HL-60 (cell line): ENCODE measurements around the gene FGF1.
"Not testable (repeated sequence)": the region's sequence is repeated elsewhere in the genome, so short reads cannot be mapped to it uniquely, and the experiment has no call there.

Experiments used
- DNase-seq, 2 experiments: peaks; one replicate each; pipeline ENCODE4 v3.0.0-alpha.2; 2010 to 2020; ENCODE audit warnings: low read depth in 1 of 2, low spot score in 1 of 2
- H3K27ac ChIP-seq: fragments of 250-450 bp; sonication (Bioruptor Pico); replicated peaks from 2 replicates; pipeline ENCODE4 v1.5.1; 2020; ENCODE audit warnings: mild to moderate bottlenecking, moderate library complexity
- H3K27me3 ChIP-seq: fragments of 250-450 bp; sonication (Bioruptor Pico); 2 replicates; pipeline ENCODE4 v1.5.1; 2021; ENCODE audit warnings: mild to moderate bottlenecking, moderate library complexity; ENCODE audit not compliant: insufficient read depth, poor library complexity, severe bottlenecking
- H3K4me3 ChIP-seq: replicated peaks from 2 replicates; pipeline ENCODE4 v1.5.1; 2011; ENCODE audit warnings: mild to moderate bottlenecking, control low read depth, low read length; ENCODE audit not compliant: insufficient read depth
- GABPA ChIP-seq: IDR thresholded peaks from 2 replicates; pipeline ENCODE4 v1.6.1; 2012; ENCODE audit warnings: low read depth
- POLR2AphosphoS5 ChIP-seq: IDR thresholded peaks from 2 replicates; pipeline ENCODE4 v1.6.1; 2012; ENCODE audit warnings: low read depth
- SPI1 ChIP-seq: IDR thresholded peaks from 2 replicates; pipeline ENCODE4 v1.6.1; 2012; ENCODE audit warnings: low read depth, mild to moderate bottlenecking, borderline replicate concordance
- TF ChIP-seq, protein P1 (sequence below): IDR thresholded peaks from one replicate; pipeline ENCODE4 v1.5.1; 2011; ENCODE audit warnings: low read length, control low read depth, inconsistent platforms; ENCODE audit not compliant: insufficient read depth
- TF ChIP-seq, protein P2 (sequence below): IDR thresholded peaks from 2 replicates; pipeline ENCODE4 v1.6.1; 2012; ENCODE audit warnings: low read depth; ENCODE audit not compliant: insufficient replicate concordance

FGF1 gene

DNA sequence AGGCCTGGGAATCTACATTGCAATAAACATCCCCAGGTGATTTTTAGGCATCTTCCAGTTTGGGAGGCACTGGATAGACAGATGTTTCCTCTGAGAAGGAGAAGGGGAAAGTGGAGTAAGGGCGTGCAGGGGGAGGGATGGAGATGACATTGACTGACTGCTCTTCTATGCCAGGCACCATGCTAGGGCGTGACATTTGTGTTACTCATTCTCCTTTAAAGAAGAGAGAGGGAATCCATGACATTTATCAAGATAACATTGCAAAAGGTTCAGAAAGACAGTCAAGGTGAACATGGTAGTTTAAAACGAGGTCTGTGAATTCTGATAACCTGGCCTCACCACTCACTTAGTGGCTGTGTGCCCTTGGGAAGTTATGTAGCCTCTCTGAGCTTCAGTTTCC is 35.8 kb downstream of the FGF1 start:
- TF ChIP-seq SPI1, result no peak
- TF ChIP-seq, protein P1, sequence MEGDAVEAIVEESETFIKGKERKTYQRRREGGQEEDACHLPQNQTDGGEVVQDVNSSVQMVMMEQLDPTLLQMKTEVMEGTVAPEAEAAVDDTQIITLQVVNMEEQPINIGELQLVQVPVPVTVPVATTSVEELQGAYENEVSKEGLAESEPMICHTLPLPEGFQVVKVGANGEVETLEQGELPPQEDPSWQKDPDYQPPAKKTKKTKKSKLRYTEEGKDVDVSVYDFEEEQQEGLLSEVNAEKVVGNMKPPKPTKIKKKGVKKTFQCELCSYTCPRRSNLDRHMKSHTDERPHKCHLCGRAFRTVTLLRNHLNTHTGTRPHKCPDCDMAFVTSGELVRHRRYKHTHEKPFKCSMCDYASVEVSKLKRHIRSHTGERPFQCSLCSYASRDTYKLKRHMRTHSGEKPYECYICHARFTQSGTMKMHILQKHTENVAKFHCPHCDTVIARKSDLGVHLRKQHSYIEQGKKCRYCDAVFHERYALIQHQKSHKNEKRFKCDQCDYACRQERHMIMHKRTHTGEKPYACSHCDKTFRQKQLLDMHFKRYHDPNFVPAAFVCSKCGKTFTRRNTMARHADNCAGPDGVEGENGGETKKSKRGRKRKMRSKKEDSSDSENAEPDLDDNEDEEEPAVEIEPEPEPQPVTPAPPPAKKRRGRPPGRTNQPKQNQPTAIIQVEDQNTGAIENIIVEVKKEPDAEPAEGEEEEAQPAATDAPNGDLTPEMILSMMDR, result no peak
- TF ChIP-seq POLR2AphosphoS5, result no peak
- TF ChIP-seq GABPA, result no peak
- TF ChIP-seq, protein P2, sequence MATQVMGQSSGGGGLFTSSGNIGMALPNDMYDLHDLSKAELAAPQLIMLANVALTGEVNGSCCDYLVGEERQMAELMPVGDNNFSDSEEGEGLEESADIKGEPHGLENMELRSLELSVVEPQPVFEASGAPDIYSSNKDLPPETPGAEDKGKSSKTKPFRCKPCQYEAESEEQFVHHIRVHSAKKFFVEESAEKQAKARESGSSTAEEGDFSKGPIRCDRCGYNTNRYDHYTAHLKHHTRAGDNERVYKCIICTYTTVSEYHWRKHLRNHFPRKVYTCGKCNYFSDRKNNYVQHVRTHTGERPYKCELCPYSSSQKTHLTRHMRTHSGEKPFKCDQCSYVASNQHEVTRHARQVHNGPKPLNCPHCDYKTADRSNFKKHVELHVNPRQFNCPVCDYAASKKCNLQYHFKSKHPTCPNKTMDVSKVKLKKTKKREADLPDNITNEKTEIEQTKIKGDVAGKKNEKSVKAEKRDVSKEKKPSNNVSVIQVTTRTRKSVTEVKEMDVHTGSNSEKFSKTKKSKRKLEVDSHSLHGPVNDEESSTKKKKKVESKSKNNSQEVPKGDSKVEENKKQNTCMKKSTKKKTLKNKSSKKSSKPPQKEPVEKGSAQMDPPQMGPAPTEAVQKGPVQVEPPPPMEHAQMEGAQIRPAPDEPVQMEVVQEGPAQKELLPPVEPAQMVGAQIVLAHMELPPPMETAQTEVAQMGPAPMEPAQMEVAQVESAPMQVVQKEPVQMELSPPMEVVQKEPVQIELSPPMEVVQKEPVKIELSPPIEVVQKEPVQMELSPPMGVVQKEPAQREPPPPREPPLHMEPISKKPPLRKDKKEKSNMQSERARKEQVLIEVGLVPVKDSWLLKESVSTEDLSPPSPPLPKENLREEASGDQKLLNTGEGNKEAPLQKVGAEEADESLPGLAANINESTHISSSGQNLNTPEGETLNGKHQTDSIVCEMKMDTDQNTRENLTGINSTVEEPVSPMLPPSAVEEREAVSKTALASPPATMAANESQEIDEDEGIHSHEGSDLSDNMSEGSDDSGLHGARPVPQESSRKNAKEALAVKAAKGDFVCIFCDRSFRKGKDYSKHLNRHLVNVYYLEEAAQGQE, result no peak
- Histone ChIP-seq H3K27me3 (peaks cover 2% of the 10 kb centered on the region), H3K27ac (no peak overlapping the region), H3K4me3 (no peak overlapping the region)
- DNase-seq, result no peak

DNA sequence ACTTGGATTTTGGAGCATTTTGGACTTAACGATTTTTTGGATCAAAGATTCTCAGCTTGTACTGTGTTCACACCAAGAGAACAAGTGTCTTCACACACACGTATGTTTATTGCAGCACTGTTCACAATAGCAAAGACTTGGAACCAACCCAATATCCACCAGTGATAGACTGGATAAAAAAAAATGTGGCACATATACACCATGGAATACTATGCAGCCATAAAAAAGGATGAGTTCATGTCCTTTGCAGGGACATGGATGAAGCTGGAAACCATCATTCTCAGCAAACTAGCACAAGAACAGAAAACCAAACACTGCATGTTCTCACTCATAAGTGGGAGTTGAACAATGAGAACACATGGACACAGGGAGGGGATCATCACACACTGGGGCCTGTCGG is 37.8 kb downstream of the FGF1 start:
- not testable (repeated sequence) for H3K4me3 ChIP-seq, DNase-seq, H3K27ac ChIP-seq, H3K27me3 ChIP-seq

DNA sequence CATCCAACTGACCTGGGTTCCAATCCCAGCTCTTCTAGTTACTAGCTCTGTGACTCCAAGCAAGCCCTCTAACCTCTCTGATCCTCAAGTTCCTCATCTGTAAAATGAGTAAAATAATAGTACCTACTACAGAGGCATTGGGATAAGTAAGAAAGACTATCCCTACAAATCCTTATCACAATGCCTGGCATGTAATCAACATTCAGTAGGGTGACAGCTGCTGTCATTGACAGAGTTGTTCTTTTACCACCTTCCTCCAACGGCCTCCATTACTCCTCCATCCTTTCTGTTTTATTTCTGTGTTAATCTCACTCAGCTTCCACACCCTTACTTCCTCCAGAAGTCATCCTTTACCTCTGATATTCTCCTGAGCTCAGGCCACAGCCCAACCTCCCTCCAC is 40.4 kb downstream of the FGF1 start:
- H3K4me3 ChIP-seq, result no peak overlapping the region
- peaks cover 5% of the 10 kb centered on the region for H3K27me3 ChIP-seq
- DNase-seq, result no peak
- H3K27ac ChIP-seq, result no peak overlapping the region
- TF ChIP-seq GABPA (no peak), SPI1 (no peak), POLR2AphosphoS5 (no peak)
- TF ChIP-seq, protein P1, result no peak
- TF ChIP-seq, protein P2, result no peak

DNA sequence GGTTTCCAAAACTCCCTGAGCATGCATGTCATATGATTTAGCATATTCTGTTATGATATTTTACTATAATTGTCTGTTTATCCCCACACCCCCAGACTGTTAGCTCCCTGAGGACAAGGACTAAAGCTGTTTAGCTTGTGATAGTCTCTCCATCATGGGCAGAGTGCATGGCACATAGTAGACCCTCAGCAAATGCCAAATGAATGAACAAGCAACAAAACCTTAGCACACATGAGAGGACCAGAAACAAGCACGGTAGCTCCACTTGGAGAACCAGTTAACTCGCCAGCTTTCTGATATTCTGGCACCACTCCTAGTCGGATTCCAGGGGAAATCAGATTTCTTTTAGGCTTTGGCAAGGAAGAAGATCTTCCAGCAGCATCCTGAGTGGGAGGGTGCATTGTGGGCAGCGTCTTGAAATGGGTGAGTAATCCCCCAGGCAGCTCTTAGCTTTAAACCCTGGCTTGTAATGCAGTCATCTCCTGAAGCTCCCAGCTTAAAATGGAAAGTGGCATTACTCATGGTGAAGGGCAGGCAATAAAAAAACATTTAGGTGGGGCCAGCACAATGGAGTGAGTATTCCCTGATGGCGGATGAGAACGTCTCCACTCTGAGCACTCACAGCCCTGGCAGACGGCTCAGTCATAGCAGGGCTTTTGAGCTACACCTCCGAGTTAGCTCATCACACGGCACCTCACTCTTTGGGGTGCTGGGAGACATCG is 41.1 kb downstream of the FGF1 start:
- Histone ChIP-seq H3K4me3 (no peak overlapping the region), H3K27ac (no peak overlapping the region), H3K27me3 (peaks cover 5% of the 10 kb centered on the region)
- no peak for DNase-seq
- TF ChIP-seq POLR2AphosphoS5 (no peak), SPI1 (no peak), GABPA (no peak)
- TF ChIP-seq, protein P1, result no peak
- TF ChIP-seq, protein P2, result no peak
